ENCODE results near the gene NAALADL1. TPM values are rescaled to one million over a fixed set of nuclear protein-coding genes. Genes with fewer than 3 reads are reported as not detected.

NAALADL1 gene
- total and polyA plus RNA-seq, 2 donors, result 11.7 to 38.1 TPM

DNA sequence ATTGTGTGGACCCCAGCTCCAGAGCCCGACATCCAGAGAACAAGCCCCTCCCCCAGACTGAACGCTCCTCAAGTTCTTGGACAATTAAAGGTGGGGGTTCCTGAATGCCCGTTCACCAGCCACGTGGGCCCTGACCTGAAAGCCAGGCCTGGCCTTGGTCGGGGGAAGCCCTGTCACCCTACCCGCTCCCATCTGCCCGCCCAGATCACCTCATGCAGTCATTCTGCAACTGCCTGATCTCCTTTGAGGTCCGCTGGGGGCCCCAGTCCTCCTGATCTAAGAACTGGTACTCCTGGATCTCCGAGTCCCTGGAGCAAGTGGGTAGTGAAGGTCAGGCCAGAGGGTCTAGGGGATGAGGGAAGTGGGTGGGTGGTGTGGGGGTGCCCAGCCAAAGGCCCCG lies 9.1 kb upstream of the NAALADL1 start:
- Histone ChIP-seq H3K27ac (ENCODE audit: low read depth) (no peak overlapping the region), H3K36me3 (ENCODE audit: insufficient read depth) (no peaks in the 10 kb centered on the region), H3K4me3 (ENCODE audit: low read depth, low read length) (no peak overlapping the region), H3K4me1 (ENCODE audit: insufficient read depth) (no peaks in the 10 kb centered on the region)
- no peak for DNase-seq (ENCODE audit: extremely low spot score)
- WGBS, result 76% methylated on average over 10 of the region's 10 CpGs

DNA sequence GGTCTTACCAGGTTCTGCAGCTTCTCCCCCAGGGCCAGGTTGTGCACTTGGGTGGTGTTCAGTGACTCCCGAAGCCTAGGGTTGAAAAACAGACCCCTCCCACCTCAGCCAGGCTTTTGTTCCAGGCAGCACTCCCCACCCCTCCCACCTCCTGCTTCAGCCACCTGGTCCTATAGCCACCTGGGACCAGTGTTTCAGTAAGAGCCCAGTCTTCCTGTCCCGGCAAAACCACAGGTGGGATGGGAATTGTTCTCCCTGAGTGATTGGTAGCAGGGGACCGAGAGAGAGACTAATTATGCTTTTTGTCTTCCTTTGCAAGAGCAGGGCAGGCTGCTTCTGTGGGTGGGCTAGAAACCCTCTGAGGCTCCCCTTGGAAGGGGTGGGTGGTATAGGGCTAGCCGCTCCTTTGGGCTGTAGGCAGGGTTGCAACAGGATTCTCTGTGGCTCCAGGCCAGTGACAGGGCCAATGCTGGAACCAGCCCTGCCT lies 8.5 kb upstream of the NAALADL1 start:
- Histone ChIP-seq H3K4me3 (ENCODE audit: low read depth, low read length) (no peak overlapping the region), H3K27ac (ENCODE audit: low read depth) (no peak overlapping the region), H3K4me1 (ENCODE audit: insufficient read depth) (no peaks in the 10 kb centered on the region), H3K36me3 (ENCODE audit: insufficient read depth) (no peaks in the 10 kb centered on the region)
- DNase-seq (ENCODE audit: extremely low spot score), result no peak
- WGBS, result 66% methylated on average over 4 of the region's 4 CpGs

DNA sequence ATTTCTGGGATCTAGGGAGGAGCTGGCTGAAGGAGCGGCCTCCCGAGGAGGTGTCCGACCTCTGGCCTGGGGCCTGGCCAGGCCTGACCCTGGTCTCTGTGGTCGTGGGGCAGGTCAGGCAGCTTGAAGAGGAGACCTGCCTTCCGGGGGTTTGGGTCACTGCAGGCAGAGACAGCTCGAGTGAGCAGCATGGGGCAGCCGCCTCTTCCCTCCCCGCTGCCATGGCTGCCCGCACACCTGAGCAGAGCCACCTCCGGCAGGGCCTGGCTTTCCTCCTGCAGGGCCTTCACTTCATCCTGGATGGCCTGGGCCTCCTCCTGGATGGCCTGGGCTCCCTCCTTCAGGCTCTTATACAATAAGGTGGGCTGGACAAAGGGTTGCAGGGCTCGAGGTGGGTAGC lies 8.0 kb upstream of the NAALADL1 start:
- WGBS, result 70% methylated on average over 11 of the region's 11 CpGs
- Histone ChIP-seq H3K27ac (ENCODE audit: low read depth) (no peak overlapping the region), H3K36me3 (ENCODE audit: insufficient read depth) (no peaks in the 10 kb centered on the region), H3K4me1 (ENCODE audit: insufficient read depth) (no peaks in the 10 kb centered on the region), H3K4me3 (ENCODE audit: low read depth, low read length) (no peak overlapping the region)
- DNase-seq (ENCODE audit: extremely low spot score), result no peak

DNA sequence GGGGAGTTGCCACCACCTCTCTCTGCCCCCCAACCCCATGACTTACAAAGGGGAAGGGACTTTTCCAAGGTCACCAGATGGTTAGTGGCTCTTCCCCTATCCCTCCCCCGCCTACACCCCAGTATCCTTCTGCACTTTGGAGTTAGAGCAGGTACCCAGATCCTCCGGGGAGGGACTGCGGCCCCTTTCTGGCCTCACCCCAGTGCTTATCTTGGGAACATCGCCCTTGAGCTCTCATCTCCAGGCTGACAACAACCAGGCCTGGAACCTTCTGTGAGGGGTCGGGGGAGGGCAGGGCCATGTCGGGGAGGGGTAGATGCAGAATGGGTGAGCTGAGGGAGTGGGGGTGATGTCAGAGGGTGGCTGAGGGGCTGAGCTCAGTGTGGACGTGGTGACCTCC lies 7.5 kb upstream of the NAALADL1 start:
- Histone ChIP-seq H3K4me1 (ENCODE audit: insufficient read depth) (no peaks in the 10 kb centered on the region), H3K27ac (ENCODE audit: low read depth) (no peak overlapping the region), H3K4me3 (ENCODE audit: low read depth, low read length) (no peak overlapping the region), H3K36me3 (ENCODE audit: insufficient read depth) (no peaks in the 10 kb centered on the region)
- WGBS, result 72% methylated on average over 7 of the region's 7 CpGs
- no peak for DNase-seq (ENCODE audit: extremely low spot score)

DNA sequence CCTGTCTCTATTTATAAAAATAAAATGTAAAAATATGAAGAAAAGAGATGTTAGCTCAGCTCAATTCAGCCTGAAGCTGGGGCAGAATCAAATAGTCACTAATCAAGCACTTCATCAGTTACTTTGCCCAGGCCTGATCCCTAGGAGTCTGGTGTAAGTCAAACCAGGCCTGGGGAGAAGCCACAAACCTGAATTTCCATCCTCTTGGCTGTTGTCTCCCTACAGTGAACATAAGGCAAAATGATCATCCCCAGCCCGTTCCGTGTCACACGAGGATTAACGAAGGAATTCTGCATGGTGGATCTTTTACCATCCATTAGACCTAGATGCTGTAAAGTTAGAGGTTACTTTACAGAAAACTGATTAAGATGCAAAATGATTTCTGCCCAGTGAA lies 6.5 kb upstream of the NAALADL1 start:
- H3K4me3 ChIP-seq (ENCODE audit: low read depth, low read length), result no peak overlapping the region
- DNase-seq (ENCODE audit: extremely low spot score), result no peak
- H3K27ac ChIP-seq (ENCODE audit: low read depth), result no peak overlapping the region
- H3K36me3 ChIP-seq (ENCODE audit: insufficient read depth), result no peaks in the 10 kb centered on the region
- WGBS, result 72% methylated on average over 4 of the region's 4 CpGs
- no peaks in the 10 kb centered on the region for H3K4me1 ChIP-seq (ENCODE audit: insufficient read depth)

DNA sequence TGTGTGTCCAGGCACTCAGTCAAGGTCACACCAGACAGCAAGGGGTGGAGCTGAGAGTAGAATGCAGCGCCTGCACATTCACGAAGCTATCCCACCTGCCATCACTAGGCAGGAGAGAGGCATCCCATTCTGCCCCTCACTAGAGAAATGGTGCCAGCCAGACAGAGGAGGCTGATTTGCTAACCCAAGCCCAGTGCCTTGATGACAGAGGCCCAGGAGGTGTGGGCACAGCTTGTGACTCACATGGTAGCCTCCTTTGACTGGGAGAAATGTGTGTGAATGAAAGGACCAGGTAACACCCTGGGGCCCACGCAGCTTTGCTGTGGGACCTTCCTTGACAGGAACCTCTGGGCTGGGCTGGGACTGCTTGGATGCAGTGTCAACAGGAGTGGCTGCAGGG lies 5.2 kb upstream of the NAALADL1 start:
- Histone ChIP-seq H3K27ac (ENCODE audit: low read depth) (no peak overlapping the region), H3K4me3 (ENCODE audit: low read depth, low read length) (no peak overlapping the region), H3K36me3 (ENCODE audit: insufficient read depth) (no peaks in the 10 kb centered on the region), H3K4me1 (ENCODE audit: insufficient read depth) (no peaks in the 10 kb centered on the region)
- 74% methylated on average over 3 of the region's 3 CpGs for WGBS
- no peak for DNase-seq (ENCODE audit: extremely low spot score)

DNA sequence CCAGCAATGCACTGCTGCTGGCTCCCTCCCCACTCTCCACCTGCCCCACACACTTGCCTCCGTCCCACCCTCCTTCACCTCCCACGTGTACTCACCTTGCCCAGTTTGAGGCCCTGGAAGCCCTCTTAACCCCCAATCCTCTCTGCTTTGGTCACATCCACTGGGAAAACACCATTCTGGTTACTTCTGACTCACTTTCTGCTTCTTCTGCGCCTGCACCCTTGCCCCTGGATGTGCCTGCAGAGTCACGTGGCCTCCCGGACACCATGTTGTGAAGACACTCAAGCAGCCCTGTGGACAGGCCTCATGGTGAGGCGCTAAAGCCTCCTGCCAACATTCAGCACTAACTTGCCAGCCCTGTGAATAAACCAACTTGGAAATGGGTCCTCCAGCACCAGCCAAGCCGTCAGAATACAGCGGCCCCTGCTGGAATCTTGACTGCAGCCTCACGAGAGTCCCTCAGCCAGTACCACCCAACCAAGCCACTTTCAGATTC lies 2.6 kb upstream of the NAALADL1 start:
- no peaks in the 10 kb centered on the region for H3K36me3 ChIP-seq (ENCODE audit: insufficient read depth)
- H3K27ac ChIP-seq (ENCODE audit: low read depth), result no peak overlapping the region
- no peaks in the 10 kb centered on the region for H3K4me1 ChIP-seq (ENCODE audit: insufficient read depth)
- no peak for DNase-seq (ENCODE audit: extremely low spot score)
- H3K4me3 ChIP-seq (ENCODE audit: low read depth, low read length), result no peak overlapping the region
- WGBS, result 59% methylated on average over 9 of the region's 9 CpGs

DNA sequence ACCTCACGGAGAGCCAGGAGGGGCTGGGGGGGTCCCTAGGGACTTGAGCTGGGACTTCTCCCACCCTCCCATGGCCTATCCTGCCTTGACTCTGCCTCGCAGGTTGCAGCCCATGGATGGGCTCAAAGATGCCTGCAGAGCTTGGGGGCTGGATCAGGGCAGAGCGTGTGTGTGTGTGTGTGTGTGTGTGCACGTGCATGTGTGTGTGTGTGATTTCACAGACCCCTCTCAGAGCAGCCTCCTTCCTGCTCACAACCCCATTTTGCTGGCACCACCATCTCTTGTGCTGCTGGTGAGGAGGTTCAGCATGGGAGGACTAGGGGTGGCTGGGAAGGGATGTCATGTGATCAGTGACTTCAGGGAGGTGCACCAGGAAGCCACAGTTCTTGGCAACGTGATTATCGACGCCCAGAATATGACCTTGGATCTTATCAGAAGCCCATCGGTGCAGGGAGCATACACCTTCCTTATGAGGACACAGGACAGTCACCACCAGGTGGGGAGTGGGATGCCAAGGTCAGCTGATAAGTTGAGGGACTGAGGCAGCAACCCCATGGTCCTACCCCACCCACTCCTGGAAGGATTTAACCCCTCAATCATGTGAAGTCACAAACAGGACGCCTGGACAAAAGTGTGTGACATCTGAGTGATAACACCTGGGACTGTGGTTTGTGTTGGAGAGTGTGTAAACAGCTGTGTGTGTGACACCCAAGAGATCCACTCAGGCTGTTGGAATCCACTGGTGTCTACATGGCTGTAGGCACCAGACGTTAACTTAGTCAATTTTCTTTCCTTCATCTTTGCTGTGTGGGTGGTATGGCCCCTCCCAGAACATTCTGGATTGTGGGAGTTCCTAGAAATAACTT lies 1.8 kb upstream of the NAALADL1 start:
- WGBS, result 51% methylated on average over 10 of the region's 10 CpGs

DNA sequence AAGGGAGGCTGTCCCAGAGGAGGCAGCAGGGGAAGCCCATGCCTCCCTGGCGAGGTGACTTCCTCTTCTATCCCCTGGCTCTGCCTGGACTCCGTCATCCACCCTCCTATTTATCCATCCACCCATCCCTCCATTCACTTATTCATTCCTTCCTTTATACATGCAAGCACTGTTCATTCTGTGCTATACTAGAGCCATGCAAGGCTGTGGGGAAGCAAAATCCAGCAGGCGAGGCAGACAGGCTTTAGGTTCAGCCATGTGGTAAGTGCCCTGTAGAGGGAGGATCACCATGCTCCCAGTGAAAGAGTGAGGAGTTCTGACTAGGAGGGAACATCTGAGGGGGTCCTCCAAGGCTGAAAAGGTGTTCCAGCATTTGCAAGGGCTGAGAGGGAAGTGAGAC lies 1.2 kb upstream of the NAALADL1 start:
- WGBS, result 52% methylated on average over 3 of the region's 3 CpGs
- Histone ChIP-seq H3K4me3 (ENCODE audit: low read depth, low read length) (no peak overlapping the region), H3K36me3 (ENCODE audit: insufficient read depth) (no peaks in the 10 kb centered on the region), H3K4me1 (ENCODE audit: insufficient read depth) (no peaks in the 10 kb centered on the region), H3K27ac (ENCODE audit: low read depth) (no peak overlapping the region)
- DNase-seq (ENCODE audit: extremely low spot score), result no peak

More for the DNA sequence above, 1.8 kb upstream of the NAALADL1 start:
- H3K27ac ChIP-seq (ENCODE audit: low read depth), result no peak overlapping the region
- H3K36me3 ChIP-seq (ENCODE audit: insufficient read depth), result no peaks in the 10 kb centered on the region
- H3K4me3 ChIP-seq (ENCODE audit: low read depth, low read length), result no peak overlapping the region
- H3K4me1 ChIP-seq (ENCODE audit: insufficient read depth), result no peaks in the 10 kb centered on the region
- DNase-seq (ENCODE audit: extremely low spot score), result no peak

DNA sequence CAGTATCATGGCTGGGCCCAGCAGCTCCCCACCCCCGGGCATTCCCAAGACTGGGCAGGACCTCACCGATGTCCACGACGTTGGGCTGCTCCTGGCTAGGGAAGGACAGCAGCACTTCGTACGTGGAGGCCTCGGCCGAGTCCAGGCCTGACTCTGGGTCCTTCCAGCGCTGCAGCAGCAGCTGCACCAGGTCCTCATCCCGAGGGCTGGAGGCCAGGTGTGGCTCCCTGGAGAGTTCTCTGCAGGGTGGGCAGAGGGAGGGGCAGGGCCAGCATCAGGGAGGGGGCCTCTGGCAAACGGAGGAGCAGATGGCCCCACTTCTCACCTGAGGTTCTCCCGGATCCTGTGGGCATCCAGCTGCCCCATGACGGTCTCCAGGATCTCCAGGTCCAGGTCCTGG lies 341 bp downstream of the NAALADL1 start:
- 67% methylated on average over 13 of the region's 13 CpGs for WGBS
- Histone ChIP-seq H3K4me3 (ENCODE audit: low read depth, low read length) (no peak overlapping the region), H3K36me3 (ENCODE audit: insufficient read depth) (no peaks in the 10 kb centered on the region), H3K27ac (ENCODE audit: low read depth) (no peak overlapping the region), H3K4me1 (ENCODE audit: insufficient read depth) (no peaks in the 10 kb centered on the region)
- no peak for DNase-seq (ENCODE audit: extremely low spot score)

DNA sequence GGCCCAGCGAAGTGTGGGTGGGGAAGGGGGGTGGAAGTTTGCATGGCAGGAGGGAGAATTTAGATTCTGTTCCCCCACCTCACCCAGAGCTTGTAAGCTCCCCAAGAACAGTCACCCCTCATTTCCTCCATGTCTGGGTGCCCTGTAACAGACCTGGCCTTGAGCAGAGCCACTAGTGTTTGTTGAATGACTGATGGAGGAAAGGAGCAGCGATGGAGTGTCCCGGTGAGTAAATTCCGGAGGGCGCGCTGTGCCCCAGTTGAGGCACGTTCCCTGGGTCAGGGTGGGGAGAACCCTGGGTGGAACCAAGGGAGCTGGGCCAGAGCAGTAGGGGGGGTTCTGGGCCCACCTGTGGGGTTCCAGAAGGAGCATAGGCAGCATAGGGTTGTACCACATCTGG lies 827 bp downstream of the NAALADL1 start:
- Histone ChIP-seq H3K27ac (ENCODE audit: low read depth) (no peak overlapping the region), H3K36me3 (ENCODE audit: insufficient read depth) (no peaks in the 10 kb centered on the region), H3K4me3 (ENCODE audit: low read depth, low read length) (no peak overlapping the region), H3K4me1 (ENCODE audit: insufficient read depth) (no peaks in the 10 kb centered on the region)
- 91% methylated on average over 7 of the region's 7 CpGs for WGBS
- DNase-seq (ENCODE audit: extremely low spot score), result no peak

DNA sequence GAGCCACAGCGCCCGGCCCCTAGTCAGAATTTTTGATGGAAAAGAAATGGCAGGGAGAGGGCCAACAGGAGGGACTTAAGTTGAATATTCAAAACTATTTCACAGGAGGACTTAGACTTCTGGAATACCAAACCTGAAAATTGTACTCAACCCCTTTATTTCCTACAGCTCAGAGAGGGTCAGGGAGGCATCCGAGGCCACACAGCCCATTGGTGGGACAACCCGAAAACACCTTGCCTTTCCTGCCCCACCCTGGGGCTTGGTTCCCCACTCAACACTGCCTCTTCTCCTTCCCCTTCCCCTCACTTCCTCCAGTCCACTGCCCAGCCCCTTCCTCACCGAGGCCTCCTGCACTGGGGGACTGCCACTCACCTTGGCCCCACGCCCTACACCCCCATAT lies 1.4 kb downstream of the NAALADL1 start:
- Histone ChIP-seq H3K27ac (ENCODE audit: low read depth) (no peak overlapping the region), H3K4me1 (ENCODE audit: insufficient read depth) (no peaks in the 10 kb centered on the region), H3K4me3 (ENCODE audit: low read depth, low read length) (no peak overlapping the region), H3K36me3 (ENCODE audit: insufficient read depth) (no peaks in the 10 kb centered on the region)
- DNase-seq (ENCODE audit: extremely low spot score), result no peak
- WGBS, result 88% methylated on average over 6 of the region's 6 CpGs

DNA sequence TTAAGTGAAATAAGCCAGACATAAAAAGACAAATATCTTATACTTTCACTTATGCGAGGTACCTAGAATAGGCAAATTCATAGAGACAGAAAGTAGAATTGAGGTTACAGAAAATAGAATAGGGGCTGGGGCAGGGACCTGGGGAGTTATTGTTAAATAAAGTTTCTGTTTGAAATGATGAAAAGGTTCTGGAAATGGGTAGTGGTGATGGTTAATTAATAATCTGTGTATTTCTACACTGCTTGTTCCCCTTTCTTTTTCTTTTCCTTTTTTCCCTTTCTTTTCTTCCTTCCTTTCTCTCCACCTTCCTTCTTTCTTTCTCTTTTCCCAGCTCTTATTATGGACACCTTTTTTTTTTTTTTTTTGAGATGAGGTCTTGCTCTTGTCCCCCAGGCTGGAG lies 2.8 kb downstream of the NAALADL1 start:
- Histone ChIP-seq H3K4me1 (ENCODE audit: insufficient read depth) (no peaks in the 10 kb centered on the region), H3K36me3 (ENCODE audit: insufficient read depth) (no peaks in the 10 kb centered on the region), H3K4me3 (ENCODE audit: low read depth, low read length) (no peak overlapping the region), H3K27ac (ENCODE audit: low read depth) (no peak overlapping the region)
- no peak for DNase-seq (ENCODE audit: extremely low spot score)
- 86% methylated on average over 1 of the region's 1 CpG for WGBS

DNA sequence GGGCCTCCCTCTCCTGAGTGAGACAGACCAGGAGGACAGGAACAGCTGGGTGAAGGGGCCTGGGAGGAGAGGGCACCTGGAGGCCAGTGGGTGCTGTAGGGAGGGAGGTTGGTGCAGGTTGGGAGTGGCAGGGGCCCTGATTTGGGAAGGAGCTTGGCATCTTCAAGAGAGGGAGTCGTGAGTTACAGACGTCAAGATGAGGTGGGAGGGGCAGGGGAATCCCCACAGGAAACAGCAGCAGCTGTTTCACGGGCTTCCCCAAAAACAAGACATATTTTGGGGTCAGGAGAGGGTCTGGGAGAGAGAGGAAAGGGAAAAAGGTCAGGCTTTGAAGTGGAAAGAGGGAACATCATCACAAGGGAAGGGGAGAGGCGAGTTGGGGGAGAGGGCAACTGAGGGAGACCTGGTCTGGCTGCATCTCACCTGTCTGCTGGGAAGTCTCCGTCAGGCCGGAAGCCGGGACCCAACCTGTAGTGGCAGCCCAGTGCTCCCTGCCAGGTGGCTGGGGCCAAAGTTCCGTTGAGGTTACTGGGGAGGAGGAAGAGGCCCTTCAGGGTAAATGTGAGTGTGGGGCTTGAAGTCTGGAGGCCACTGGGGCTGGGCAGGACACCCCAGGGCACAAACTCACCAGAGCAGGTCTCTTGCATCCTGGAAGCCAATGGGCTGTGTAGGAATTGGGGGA lies 4.4 kb downstream of the NAALADL1 start:
- no peak for DNase-seq (ENCODE audit: extremely low spot score)
- Histone ChIP-seq H3K27ac (ENCODE audit: low read depth) (no peak overlapping the region), H3K36me3 (ENCODE audit: insufficient read depth) (no peaks in the 10 kb centered on the region), H3K4me3 (ENCODE audit: low read depth, low read length) (no peak overlapping the region), H3K4me1 (ENCODE audit: insufficient read depth) (no peaks in the 10 kb centered on the region)
- 47% methylated on average over 8 of the region's 8 CpGs for WGBS
